Smooth muscle cell (in vitro differentiated cells): Measurements from ENCODE around the gene INAFM1. TPM values are rescaled to one million over a fixed set of nuclear protein-coding genes. Genes with fewer than 3 reads are reported as not detected.

Experiments
- DNase-seq: peaks from one replicate; lab custom pipeline; 2025; ENCODE audit not compliant: unreplicated experiment; lab: John Stamatoyannopoulos, UW
- H2AFZ ChIP-seq: fragments of 200-600 bp; sonication (generic); 2 replicates; pipeline ENCODE4 v1.6.0; 2016; ENCODE audit warnings: antibody characterized with exemption, low read depth, mild to moderate bottlenecking
- H3F3A ChIP-seq: fragments of 200-600 bp; sonication (generic); 2 replicates; pipeline ENCODE4 v1.6.0; 2017; ENCODE audit warnings: antibody characterized with exemption, low read depth
- H3K27ac ChIP-seq: fragments of 200-600 bp; sonication (generic); 2 replicates; pipeline ENCODE4 v1.5.1; 2016; ENCODE audit warnings: low read depth, mild to moderate bottlenecking
- H3K27me3 ChIP-seq: fragments of 200-600 bp; sonication (generic); 2 replicates; pipeline ENCODE4 v1.6.1; 2016; ENCODE audit warnings: low read depth, mild to moderate bottlenecking
- H3K36me3 ChIP-seq: fragments of 200-600 bp; sonication (generic); 2 replicates; pipeline ENCODE4 v1.5.1; 2016; ENCODE audit warnings: low read depth
- H3K4me1 ChIP-seq: fragments of 200-600 bp; sonication (generic); 2 replicates; pipeline ENCODE4 v1.5.1; 2016; ENCODE audit warnings: low read depth
- H3K4me2 ChIP-seq: fragments of 200-600 bp; sonication (generic); 2 replicates; pipeline ENCODE4 v1.6.0; 2016; ENCODE audit warnings: mild to moderate bottlenecking
- H3K4me3 ChIP-seq: fragments of 200-600 bp; sonication (generic); 2 replicates; pipeline ENCODE4 v1.5.1; 2016; ENCODE audit warnings: mild to moderate bottlenecking
- H3K79me2 ChIP-seq: fragments of 200-600 bp; sonication (generic); 2 replicates; pipeline ENCODE4 v1.6.0; 2016; ENCODE audit warnings: low read depth, mild to moderate bottlenecking
- H3K9ac ChIP-seq: fragments of 200-600 bp; sonication (generic); 2 replicates; pipeline ENCODE4 v1.6.0; 2016; ENCODE audit warnings: low read depth
- H3K9me3 ChIP-seq: fragments of 200-600 bp; sonication (generic); replicated peaks from 2 replicates; pipeline ENCODE4 v1.5.1; 2016; ENCODE audit warnings: low read depth
- H4K20me1 ChIP-seq: fragments of 200-600 bp; sonication (generic); 2 replicates; pipeline ENCODE4 v1.6.0; 2016; ENCODE audit warnings: low read depth
- CTCF ChIP-seq: fragments of 200-600 bp; sonication (generic); IDR thresholded peaks from 2 replicates; pipeline ENCODE4 v1.5.1; 2017; ENCODE audit warnings: borderline replicate concordance, mild to moderate bottlenecking, antibody characterized with exemption; ENCODE audit not compliant: insufficient read depth, poor library complexity, severe bottlenecking
- WGBS: methylation state at CpG from one replicate; pipeline ENCODE4 v1.1.7; 2016; ENCODE audit warnings: low lambda C conversion rate; 5-methylcytosine and 5-hydroxymethylcytosine counted together
- polyA plus RNA-seq: library from polyadenylated mRNA; unstranded; fragments of >200 nt; fragmentation: Nextera tagmentation; extraction: Ambion mirVana; gene quantifications from 2 replicates; pipeline ENCODE4 v1.2.1, GENCODE V29; 2016
- total RNA-seq: library from RNA; depleted of rRNA; stranded (reverse); fragments of >200 nt; gene quantifications from 2 replicates; pipeline ENCODE4 v1.2.3, GENCODE V29; 2014

Gene INAFM1
- total and polyA plus RNA-seq, 2 experiments from 2014 or later = 7.2 to 29.7 TPM

- no peak for TF ChIP-seq CTCF
- H3K36me3 ChIP-seq = no peaks in the 10 kb centered on the region
- no peaks in the 10 kb centered on the region for H3K79me2 ChIP-seq
- H2AFZ ChIP-seq = no peak overlapping the region
- no peak for DNase-seq
- H3K27me3 ChIP-seq = no peaks in the 10 kb centered on the region
- no peaks in the 10 kb centered on the region for H4K20me1 ChIP-seq
- H3K9me3 ChIP-seq = no peaks in the 10 kb centered on the region
- no peak overlapping the region for H3K9ac ChIP-seq
- H3K4me3 ChIP-seq = no peak overlapping the region
- H3K27ac ChIP-seq = no peak overlapping the region
- no peaks in the 10 kb centered on the region for H3K4me1 ChIP-seq
- WGBS = 96% methylated on average over 10 of the region's 10 CpGs
- no peak overlapping the region for H3K4me2 ChIP-seq
- H3F3A ChIP-seq = no peaks in the 10 kb centered on the region
Measured at GRCh38 chr19:47302249-47302648, 27.6 kb downstream of the INAFM1 start.

- DNase-seq = no peak
- Histone ChIP-seq H4K20me1 (no peaks in the 10 kb centered on the region), H3K9me3 (no peaks in the 10 kb centered on the region), H3K4me2 (no peak overlapping the region), H3K9ac (no peak overlapping the region), H3K36me3 (no peaks in the 10 kb centered on the region), H3K79me2 (no peaks in the 10 kb centered on the region), H3K4me3 (no peak overlapping the region), H3K27ac (no peak overlapping the region), H3K4me1 (no peaks in the 10 kb centered on the region), H3K27me3 (no peaks in the 10 kb centered on the region), H3F3A (no peaks in the 10 kb centered on the region), H2AFZ (no peak overlapping the region)
- 94% methylated on average over 6 of the region's 6 CpGs for WGBS
- no peak for TF ChIP-seq CTCF
Measured at GRCh38 chr19:47303966-47304365, 29.3 kb downstream of the INAFM1 start.

GRCh38 chr19:47305309-47305751 is 30.6 kb downstream of the INAFM1 start:
- no peaks in the 10 kb centered on the region for H3F3A ChIP-seq
- H3K9me3 ChIP-seq = no peaks in the 10 kb centered on the region
- no peaks in the 10 kb centered on the region for H4K20me1 ChIP-seq
- H3K79me2 ChIP-seq = no peaks in the 10 kb centered on the region
- no peaks in the 10 kb centered on the region for H3K36me3 ChIP-seq
- no peak overlapping the region for H3K4me3 ChIP-seq
- H3K27me3 ChIP-seq = no peaks in the 10 kb centered on the region
- H3K4me1 ChIP-seq = no peaks in the 10 kb centered on the region
- H2AFZ ChIP-seq = no peak overlapping the region
- H3K4me2 ChIP-seq = peak overlapping the region; percentile 77
- H3K27ac ChIP-seq = no peak overlapping the region
- peak; percentile 93 for TF ChIP-seq CTCF
- H3K9ac ChIP-seq = no peak overlapping the region
- 12% methylated on average over 14 of the region's 14 CpGs for WGBS
- peak; percentile 20 for DNase-seq

- Histone ChIP-seq H3K27ac (no peak overlapping the region), H4K20me1 (no peaks in the 10 kb centered on the region), H2AFZ (no peak overlapping the region), H3K9me3 (no peaks in the 10 kb centered on the region), H3F3A (no peaks in the 10 kb centered on the region), H3K79me2 (no peaks in the 10 kb centered on the region), H3K9ac (no peak overlapping the region), H3K4me3 (no peak overlapping the region), H3K36me3 (no peaks in the 10 kb centered on the region), H3K4me2 (no peak overlapping the region), H3K4me1 (no peaks in the 10 kb centered on the region), H3K27me3 (no peaks in the 10 kb centered on the region)
- TF ChIP-seq CTCF = no peak
- DNase-seq = no peak
- 92% methylated on average over 3 of the region's 3 CpGs for WGBS
Measured at GRCh38 chr19:47306303-47306702, 31.6 kb downstream of the INAFM1 start.
